ENCODE results near the gene TRMT61A. TPM values are rescaled to one million over a fixed set of nuclear protein-coding genes. Genes with fewer than 3 reads are reported as not detected.

TRMT61A gene
- total RNA-seq, 2 experiments from 2014 or later = 20.6 to 22.1 TPM

DNA sequence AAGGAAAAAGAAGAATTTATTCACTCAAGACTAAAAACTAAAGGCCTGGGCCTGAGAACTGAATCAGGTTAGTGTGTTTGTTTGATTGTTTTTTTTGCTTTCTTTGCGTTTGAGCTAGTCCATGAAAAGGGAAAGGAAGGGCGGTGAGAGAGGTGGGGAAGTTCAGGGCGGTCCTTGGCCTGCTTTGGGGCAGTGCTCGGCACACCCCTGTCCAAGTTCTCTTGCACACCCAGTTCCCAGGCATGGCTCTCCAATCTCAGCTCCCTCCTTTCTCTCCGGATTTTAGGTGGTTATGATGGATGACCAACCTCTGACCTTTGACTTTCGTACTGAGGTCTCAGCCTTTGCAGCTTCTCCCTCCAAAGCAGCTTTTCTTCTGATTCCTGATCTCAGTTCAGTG, 45.1 kb downstream of the TRMT61A start:
- no peaks in the 10 kb centered on the region for H3K4me1 Mint-ChIP-seq
- no peak overlapping the region for H3K27ac Mint-ChIP-seq
- peaks cover 7% of the 10 kb centered on the region for H3K36me3 Mint-ChIP-seq
- H3K4me3 Mint-ChIP-seq = no peak overlapping the region
- no peaks in the 10 kb centered on the region for H3K27me3 Mint-ChIP-seq
- H3K9me3 Mint-ChIP-seq = no peaks in the 10 kb centered on the region
- DNase-seq = no peak

DNA sequence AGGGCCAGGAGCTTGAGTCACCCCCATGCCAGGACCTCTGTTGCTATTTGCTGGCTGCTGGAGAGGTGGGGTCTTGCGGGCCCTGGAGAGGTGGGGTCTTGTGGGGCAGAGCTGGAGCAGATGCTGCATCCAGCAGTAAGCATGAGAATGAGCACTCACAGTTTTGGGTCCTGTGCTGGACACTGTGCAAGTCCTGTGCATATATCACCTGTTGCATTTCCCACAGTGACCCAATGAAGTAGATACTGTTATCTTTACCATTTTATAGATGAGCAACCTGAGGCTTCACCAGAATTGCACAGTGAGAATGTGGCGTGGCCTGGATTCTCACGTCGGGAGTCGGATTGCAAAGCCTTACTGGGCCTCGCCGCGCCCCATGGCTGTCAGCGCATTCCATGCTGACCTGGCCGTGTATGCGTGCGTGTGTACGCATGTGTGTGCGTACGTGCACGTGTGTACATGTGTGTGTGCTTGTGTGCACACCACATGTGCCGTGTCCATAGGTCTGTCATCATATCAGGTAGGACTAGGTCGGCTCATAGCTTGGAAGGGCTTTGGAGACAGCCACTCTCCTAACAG, 45.8 kb downstream of the TRMT61A start:
- Mint-ChIP-seq H3K4me1 (no peaks in the 10 kb centered on the region), H3K36me3 (peaks cover 7% of the 10 kb centered on the region), H3K4me3 (no peak overlapping the region)

DNA sequence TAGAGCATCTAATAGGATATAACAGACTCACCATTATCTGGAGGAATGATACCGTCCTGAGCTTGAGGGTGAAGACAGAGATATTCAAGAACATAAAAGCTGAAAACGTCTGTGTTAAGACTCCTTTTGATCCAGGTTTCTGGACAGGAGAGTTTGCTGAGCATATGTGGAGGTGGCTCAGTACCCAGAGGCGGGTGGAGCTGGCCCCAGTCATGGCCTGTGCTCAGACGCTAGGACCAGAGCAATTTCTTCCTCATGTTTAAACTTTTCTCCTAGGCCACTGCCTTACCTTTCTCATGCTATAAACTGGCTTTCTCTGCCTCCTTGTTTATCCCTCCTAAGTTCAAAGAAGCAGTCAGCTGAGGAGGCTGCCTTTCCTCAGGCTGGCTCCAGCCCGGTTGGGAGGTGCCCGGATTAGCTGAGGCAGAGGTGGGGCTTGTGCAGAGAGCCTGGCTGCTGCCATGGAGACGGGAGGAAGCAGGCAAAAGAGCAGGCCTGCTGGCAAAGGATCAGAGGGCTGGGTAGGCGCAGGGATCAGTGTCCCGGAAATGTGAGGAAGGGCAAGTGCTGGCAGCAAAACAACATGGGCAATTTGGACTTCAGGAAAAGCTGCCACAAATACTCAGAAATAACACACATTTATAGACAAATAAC, 47.5 kb downstream of the TRMT61A start:
- peaks cover 7% of the 10 kb centered on the region for H3K36me3 Mint-ChIP-seq
- H3K27me3 Mint-ChIP-seq = no peaks in the 10 kb centered on the region
- no peaks in the 10 kb centered on the region for H3K4me1 Mint-ChIP-seq
- H3K27ac Mint-ChIP-seq = peak overlapping the region; percentile 34
- no peak for DNase-seq
- no peak overlapping the region for H3K4me3 Mint-ChIP-seq
- no peaks in the 10 kb centered on the region for H3K9me3 Mint-ChIP-seq

More for the DNA sequence above, 45.8 kb downstream of the TRMT61A start:
- no peaks in the 10 kb centered on the region for H3K27me3 Mint-ChIP-seq
- H3K9me3 Mint-ChIP-seq = no peaks in the 10 kb centered on the region
- no peak overlapping the region for H3K27ac Mint-ChIP-seq
- no peak for DNase-seq

DNA sequence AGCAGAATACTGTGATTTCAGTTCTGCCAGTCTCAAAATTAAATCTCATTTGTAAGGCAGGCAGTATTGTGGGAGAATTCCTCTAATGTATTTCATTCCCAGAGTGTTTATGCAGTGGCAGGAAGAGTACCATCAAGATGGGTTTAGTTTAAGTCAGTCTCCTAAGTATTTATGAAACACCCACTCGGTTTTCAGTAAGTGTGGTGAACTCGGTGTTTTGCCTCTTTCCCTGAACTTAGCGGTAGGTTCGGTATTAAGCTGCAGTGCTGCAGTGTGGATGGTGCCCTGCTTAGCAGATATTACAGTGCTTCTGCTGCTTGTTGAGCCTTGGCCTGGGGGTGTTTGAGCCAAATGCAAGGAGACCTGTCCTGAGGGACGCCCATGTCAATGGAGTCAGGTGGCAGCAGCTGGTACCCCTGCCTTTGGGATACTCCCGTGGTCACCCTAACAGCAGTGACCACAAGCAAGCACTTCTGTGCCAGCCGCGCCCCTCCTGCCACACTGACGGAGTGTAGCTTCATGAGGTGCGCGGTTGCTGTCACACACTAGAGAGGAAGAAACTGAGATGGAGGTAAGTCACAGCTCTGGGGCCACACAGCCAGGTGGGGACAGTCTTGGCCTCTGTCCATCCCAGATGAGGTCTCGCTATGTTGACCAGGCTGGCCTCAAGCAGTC, 49.5 kb downstream of the TRMT61A start:
- no peaks in the 10 kb centered on the region for H3K27me3 Mint-ChIP-seq
- H3K4me3 Mint-ChIP-seq = no peak overlapping the region
- peaks cover 7% of the 10 kb centered on the region for H3K36me3 Mint-ChIP-seq
- no peaks in the 10 kb centered on the region for H3K4me1 Mint-ChIP-seq
- H3K27ac Mint-ChIP-seq = no peak overlapping the region
- no peaks in the 10 kb centered on the region for H3K9me3 Mint-ChIP-seq
- DNase-seq = no peak

DNA sequence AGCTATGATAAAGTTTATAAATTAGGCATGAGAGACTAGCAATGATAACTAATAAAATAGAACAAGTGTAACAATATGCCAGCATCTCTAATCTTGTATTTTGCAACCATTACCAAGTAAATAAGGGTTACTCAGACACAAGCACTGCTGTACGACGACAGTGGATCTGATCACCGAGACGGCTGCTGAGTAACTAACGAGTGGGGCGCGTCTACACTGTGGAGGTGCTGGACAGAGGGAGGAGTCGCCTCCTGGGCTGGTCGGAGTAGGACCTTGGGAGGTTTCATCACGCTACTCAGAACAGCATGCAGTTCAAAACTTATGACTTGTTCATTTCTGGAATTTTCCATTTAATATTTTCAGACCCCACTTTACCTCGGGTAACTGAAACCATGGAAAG, 52.2 kb downstream of the TRMT61A start:
- H3K36me3 Mint-ChIP-seq = no peaks in the 10 kb centered on the region
- no peak for DNase-seq
- H3K9me3 Mint-ChIP-seq = no peaks in the 10 kb centered on the region
- no peaks in the 10 kb centered on the region for H3K27me3 Mint-ChIP-seq
- no peak overlapping the region for H3K27ac Mint-ChIP-seq
- H3K4me3 Mint-ChIP-seq = no peak overlapping the region
- no peaks in the 10 kb centered on the region for H3K4me1 Mint-ChIP-seq

DNA sequence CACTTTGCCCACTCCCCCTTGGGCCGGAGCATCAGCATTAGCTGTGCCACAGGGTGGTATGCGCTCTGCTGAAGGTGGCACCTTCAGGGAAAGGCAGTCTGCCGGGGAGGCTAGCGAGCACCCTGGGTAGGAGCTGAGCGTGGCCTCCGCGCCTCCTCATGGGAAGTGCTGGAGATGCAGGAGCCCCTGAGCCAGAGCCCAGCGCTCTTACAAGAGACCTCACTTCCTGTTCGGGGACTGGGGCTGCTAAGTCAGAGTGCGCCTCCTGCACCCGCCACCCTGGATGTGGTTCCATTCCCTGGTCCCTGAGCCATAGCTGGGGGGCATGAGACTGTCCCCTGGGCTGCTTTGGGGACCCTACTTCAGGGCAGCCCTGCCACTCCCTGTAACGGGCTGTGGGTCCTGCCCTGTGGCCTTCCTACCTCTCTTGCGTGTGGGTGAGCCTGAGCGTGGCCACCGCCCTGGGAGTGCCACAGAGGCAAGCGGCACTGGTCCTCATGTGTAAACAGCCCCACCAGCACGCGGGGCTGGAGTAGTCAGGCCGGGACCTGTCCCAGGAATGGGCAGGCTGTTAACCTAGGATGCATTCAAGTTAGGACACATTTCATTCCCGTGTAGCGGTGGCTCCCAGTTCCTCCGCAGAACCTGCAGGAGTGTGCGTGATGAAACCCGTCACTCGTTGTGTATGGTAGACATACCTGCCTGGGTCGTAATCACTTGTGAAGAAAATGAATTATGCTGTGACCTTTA, 53.1 kb downstream of the TRMT61A start:
- H3K27me3 Mint-ChIP-seq = no peaks in the 10 kb centered on the region

DNA sequence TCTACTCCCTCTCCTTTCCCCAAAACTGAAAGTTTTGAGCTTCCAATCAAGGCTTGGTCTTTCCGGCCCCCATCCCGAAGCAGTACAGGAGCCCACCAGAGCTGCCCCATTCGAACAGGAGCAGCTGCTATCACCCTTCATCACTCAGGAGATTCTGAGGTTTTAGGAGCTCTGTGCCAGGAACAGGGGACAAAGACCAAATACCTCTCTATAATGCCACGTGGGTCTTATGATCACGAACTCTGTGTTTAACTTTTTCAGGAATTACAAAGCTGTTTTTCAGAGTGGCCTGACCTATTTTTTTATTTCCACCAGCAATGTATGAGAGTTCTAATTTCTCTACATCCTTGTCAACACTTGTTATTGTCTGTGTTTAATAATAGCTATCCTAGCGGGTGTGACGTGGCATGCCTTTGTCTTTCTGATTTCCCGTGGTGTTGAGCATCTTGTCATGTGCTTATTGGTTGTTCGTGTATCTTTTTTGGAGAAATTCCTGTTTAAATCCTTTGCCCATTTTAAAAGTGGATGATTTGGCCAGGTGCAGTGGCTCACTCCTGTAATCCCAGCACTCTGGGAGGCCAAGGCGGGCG, 55.4 kb downstream of the TRMT61A start:
- no peak for DNase-seq
- no peak overlapping the region for H3K4me3 Mint-ChIP-seq

More for the DNA sequence above, 53.1 kb downstream of the TRMT61A start:
- no peak for DNase-seq
- H3K36me3 Mint-ChIP-seq = peaks cover 3% of the 10 kb centered on the region
- H3K4me3 Mint-ChIP-seq = no peak overlapping the region
- no peak overlapping the region for H3K27ac Mint-ChIP-seq
- no peaks in the 10 kb centered on the region for H3K9me3 Mint-ChIP-seq
- peaks cover 2% of the 10 kb centered on the region for H3K4me1 Mint-ChIP-seq

More for the DNA sequence above, 55.4 kb downstream of the TRMT61A start:
- Mint-ChIP-seq H3K27ac (no peak overlapping the region), H3K27me3 (no peaks in the 10 kb centered on the region), H3K36me3 (peaks cover 7% of the 10 kb centered on the region), H3K9me3 (no peaks in the 10 kb centered on the region), H3K4me1 (peaks cover 2% of the 10 kb centered on the region)

Other genes with a start within 250 kb of the TRMT61A start
- 100 to 1,000 TPM; 409 to 421 TPM for gene EIF5, start 195.0 kb upstream of the TRMT61A start, total RNA-seq
- 10 to 100 TPM; 71.0 to 74.3 TPM for gene MARK3, start 143.8 kb upstream of the TRMT61A start, total RNA-seq
- gene CKB, start 6.4 kb upstream of the TRMT61A start, total RNA-seq = 1 to 10 TPM; 3.1 to 3.3 TPM
- gene BAG5, start 33.5 kb downstream of the TRMT61A start, total RNA-seq = 10 to 100 TPM; 36.3 to 38.9 TPM
- gene COA8, start 33.8 kb downstream of the TRMT61A start, total RNA-seq = 10 to 100 TPM; 42.9 to 44.2 TPM
- 10 to 100 TPM; 88.0 to 88.6 TPM for gene KLC1, start 100.0 kb downstream of the TRMT61A start, total RNA-seq
- gene XRCC3, start 186.3 kb downstream of the TRMT61A start, total RNA-seq = 10 to 100 TPM; 57.8 to 65.0 TPM
- 1 to 10 TPM; 8.0 to 8.9 TPM for gene ZFYVE21, start 186.6 kb downstream of the TRMT61A start, total RNA-seq